K562 (cell line): Measurements from ENCODE around the gene TNFRSF19. TPM values are rescaled to one million over a fixed set of nuclear protein-coding genes. Genes with fewer than 3 reads are reported as not detected.

Experiments used
- ATAC-seq: fragments of 200-7000 bp; cut with Tn5 transposase; 3 replicates; pipeline ENCODE4 v1.9.1; 2020; ENCODE audit warnings: moderate library complexity
- BruUV-seq: library from RNA; stranded (reverse); fragments of 400-500 nt; replicated peaks from 2 replicates; lab custom pipeline; 2021; lab: Mats Ljungman, UMichigan
- CTCF ChIA-PET: fragments of 300-600 bp; formaldehyde crosslinking; extraction: SDS; loops from one replicate; lab custom pipeline; 2021; ENCODE audit warnings: low intra/inter-chr PET ratio; lab: Yijun Ruan, JAX
- POLR2A ChIA-PET: fragments of 300-600, 350-650 bp; sonication (Branson Sonifier 250); formaldehyde crosslinking; extraction: SDS; loops from one replicate; lab custom pipeline; 2021; ENCODE audit warnings: antibody characterized with exemption, inconsistent platforms; lab: Yijun Ruan, JAX
- DNase-seq, 4 experiments: peaks; one replicate each; pipeline versions ENCODE4 v3.0.0 to v3.0.0-alpha.2; 2011 to 2018; ENCODE audit warnings: low spot score in 3 of 4, mixed read lengths in 3 of 4; ENCODE audit errors: extremely low read depth in 1 of 4
- FAIRE-seq: peaks from 2 replicates; lab custom pipeline; 2011; peaks lifted over from hg19 to GRCh38; lab: Jason Lieb, UNC
- H2AFZ ChIP-seq: 2 replicates; pipeline ENCODE4 v1.6.0; 2011; ENCODE audit warnings: low read depth, low read length, control low read depth, inconsistent platforms
- H3K27ac ChIP-seq: fragments of 200-600 bp; 3 replicates; pipeline ENCODE4 v1.8.0; 2011; ENCODE audit warnings: low read depth, mild to moderate bottlenecking, control low read depth, inconsistent platforms, low read length, moderate library complexity, mixed read lengths; ENCODE audit errors: extremely low read depth
- H3K27me3 ChIP-seq, 2 experiments: fragments of 300-600 bp in 1 of 2; 2 replicates in 1 of 2; 3 replicates in 1 of 2; pipeline versions ENCODE4 v1.6.0 to v1.8.0; 2011; ENCODE audit warnings: inconsistent platforms in 2 of 2, low read length in 2 of 2, mild to moderate bottlenecking in 1 of 2, mixed read lengths in 1 of 2, moderate library complexity in 1 of 2; ENCODE audit not compliant: control insufficient read depth in 2 of 2, insufficient read depth in 2 of 2
- H3K36me3 ChIP-seq: fragments of 300-600 bp; 3 replicates; pipeline ENCODE4 v1.8.0; 2011; ENCODE audit warnings: mild to moderate bottlenecking, low read length, inconsistent platforms; ENCODE audit not compliant: control insufficient read depth, insufficient read depth
- H3K4me1 ChIP-seq, 2 experiments: fragments of 200-600 bp in 1 of 2; replicated peaks in 1 of 2; 2 replicates in 1 of 2; 3 replicates in 1 of 2; pipeline versions ENCODE4 v1.5.1 to v1.8.0; 2011; ENCODE audit warnings: inconsistent platforms in 2 of 2, low read length in 2 of 2, mild to moderate bottlenecking in 1 of 2, mixed read lengths in 1 of 2, moderate library complexity in 1 of 2; ENCODE audit not compliant: control insufficient read depth in 2 of 2, insufficient read depth in 2 of 2
- H3K4me2 ChIP-seq: 2 replicates; pipeline ENCODE4 v1.6.1; 2011; ENCODE audit warnings: low read length, control low read depth, inconsistent platforms, mixed read lengths; ENCODE audit not compliant: insufficient read depth
- H3K4me3 ChIP-seq: fragments of 200-600 bp; sonication (generic), shearing (Covaris generic); 2 replicates; pipeline ENCODE4 v1.5.1; 2016; ENCODE audit warnings: control low read depth, inconsistent platforms
- H3K79me2 ChIP-seq: fragments of 200-600 bp; 3 replicates; pipeline ENCODE4 v1.8.0; 2011; ENCODE audit warnings: low read length, inconsistent platforms; ENCODE audit not compliant: control insufficient read depth, insufficient read depth
- H3K9ac ChIP-seq, 2 experiments: 2 replicates each; pipeline versions ENCODE4 v1.6.0 to v1.6.1; 2011; ENCODE audit warnings: low read depth in 2 of 2, low read length in 2 of 2, control low read depth in 1 of 2, inconsistent platforms in 1 of 2, mild to moderate bottlenecking in 1 of 2, mixed read lengths in 1 of 2; ENCODE audit not compliant: insufficient read depth in 1 of 2
- H3K9me1 ChIP-seq: one replicate; pipeline ENCODE4 v1.6.0; 2011; ENCODE audit warnings: inconsistent platforms, mild to moderate bottlenecking, low read length, moderate library complexity; ENCODE audit not compliant: control insufficient read depth, insufficient read depth
- H3K9me3 ChIP-seq: replicated peaks from 2 replicates; pipeline ENCODE4 v1.5.1; 2011; ENCODE audit warnings: low read depth, low read length, inconsistent platforms; ENCODE audit not compliant: control insufficient read depth, insufficient read depth
- H4K20me1 ChIP-seq: replicated peaks from 2 replicates; pipeline ENCODE4 v1.6.1; 2011; ENCODE audit warnings: low read length, inconsistent platforms, mixed read lengths; ENCODE audit not compliant: control insufficient read depth, insufficient read depth
- CTCF ChIP-seq, 3 experiments: IDR thresholded peaks in 2 of 3; conservative IDR thresholded peaks in 1 of 3; 2 replicates each; pipeline ENCODE4 v1.5.1; 2011 to 2012; ENCODE audit warnings: low read length in 3 of 3, mild to moderate bottlenecking in 3 of 3, control low read depth in 2 of 3, improper control_type of control experiment in 1 of 3, inconsistent platforms in 1 of 3, low read depth in 1 of 3, mixed read lengths in 1 of 3, moderate library complexity in 1 of 3; ENCODE audit not compliant: insufficient read depth in 2 of 3
- NEUROD1 ChIP-seq: fragments of 150-350 bp; IDR thresholded peaks from 2 replicates; pipeline ENCODE4 v1.6.1; 2014; ENCODE audit warnings: borderline replicate concordance, low read length, low read depth; ENCODE audit not compliant: partially characterized antibody
- NFIX ChIP-seq: fragments of 250-450 bp; sonication (Bioruptor Pico); IDR thresholded peaks from 2 replicates; pipeline ENCODE4 v1.4.0; 2020; ENCODE audit warnings: low read depth, mild to moderate bottlenecking, moderate library complexity
- PTBP1 ChIP-seq: fragments of 200-400 bp; formaldehyde crosslinking; IDR thresholded peaks from 2 replicates; pipeline ENCODE4 v1.6.1; 2017; ENCODE audit warnings: low read depth, low read length
- RBBP5 ChIP-seq: fragments of 200-600 bp; sonication (generic); IDR thresholded peaks from 2 replicates; pipeline ENCODE4 v1.6.1; 2012; ENCODE audit warnings: borderline replicate concordance, mild to moderate bottlenecking, low read length, control low read depth, inconsistent platforms; ENCODE audit not compliant: insufficient read depth, poor library complexity, severe bottlenecking
- SMARCE1 ChIP-seq: fragments of 450-650 bp; IDR thresholded peaks from 2 replicates; pipeline ENCODE4 v1.7.1; 2016; ENCODE audit warnings: mild to moderate bottlenecking
- TBP ChIP-seq: optimal IDR thresholded peaks from 2 replicates; pipeline ENCODE3; 2011; ENCODE audit warnings: low read depth, low read length, improper control_type of control experiment
- TFAP4 ChIP-seq: sonication (generic); formaldehyde crosslinking; IDR thresholded peaks from 2 replicates; pipeline ENCODE4 v1.8.0; 2022; ENCODE audit warnings: missing genetic modification reagents, mild to moderate bottlenecking, moderate library complexity, borderline replicate concordance
- VEZF1 ChIP-seq: fragments of 200-800 bp; sonication (Bioruptor generic); IDR thresholded peaks from 2 replicates; pipeline ENCODE4 v1.6.1; 2017; ENCODE audit warnings: missing genetic modification characterization, missing compliant biosample characterization
- ZBTB49 ChIP-seq: sonication (generic); formaldehyde crosslinking; IDR thresholded peaks from 2 replicates; pipeline ENCODE4 v1.8.0; 2022; ENCODE audit warnings: missing genetic modification reagents, mild to moderate bottlenecking, borderline replicate concordance
- ZEB2 ChIP-seq: fragments of 450-650 bp; IDR thresholded peaks from 2 replicates; pipeline ENCODE4 v1.6.1; 2016
- ZNF644 ChIP-seq: fragments of 200-800 bp; sonication (Bioruptor generic); IDR thresholded peaks from 2 replicates; pipeline ENCODE4 v1.6.1; 2016; ENCODE audit warnings: low read depth, missing genetic modification characterization, missing compliant biosample characterization
- WGBS: fragments of 100-300 bp; shearing (Covaris generic); methylation state at CpG from one replicate; pipeline ENCODE4 v1.1.6; 2016; ENCODE audit warnings: low coverage, mixed read lengths; ENCODE audit not compliant: insufficient coverage; ENCODE audit errors: missing lambda C conversion rate; 5-methylcytosine and 5-hydroxymethylcytosine counted together
- in situ Hi-C: fragments of 300-500 bp; cut with MboI; formaldehyde crosslinking; loops from 4 replicates; pipeline ENCODE4 v1.15.0; 2018; ENCODE audit warnings: inconsistent platforms, mixed read lengths
- intact Hi-C: fragments of 100-400 bp; cut with micrococcal nuclease; formaldehyde crosslinking; loops from 2 replicates; pipeline ENCODE4 v1.14.2; 2022
- polyA plus RNA-seq, 8 experiments: library from polyadenylated mRNA; depleted of rRNA in 4 of 8; stranded (reverse) in 5 of 8; unstranded in 3 of 8; fragments of >200 nt; fragmentation: Nextera tagmentation in 2 of 8; fragmentation: Illumina TruSeq in 1 of 8; extraction: Ambion mirVana in 2 of 8; extraction: Trizol in 1 of 8; gene quantifications; 2 replicates each; pipeline versions ENCODE4 v1.2.1 to v1.2.3, GENCODE V29; 2011 to 2014; ENCODE audit warnings: inconsistent platforms in 1 of 8, missing spikeins in 1 of 8
- total RNA-seq, 7 experiments: library from RNA; depleted of rRNA in 6 of 7; stranded (reverse); fragments of >200 nt in 6 of 7; fragmentation: Illumina TruSeq in 2 of 7; extraction: Trizol in 2 of 7; gene quantifications; 2 replicates each; pipeline versions ENCODE4 v1.2.1 to v1.2.3, GENCODE V29; 2011 to 2021; ENCODE audit warnings: low replicate concordance in 1 of 7

The TNFRSF19 gene
- total and polyA plus RNA-seq, 9 of the 15 experiments (the other 6 are each of a cell fraction or from before 2014, with no cell fraction given), result 0.01 to 0.07 TPM; not detected in 7

GRCh38 chr13:23703246-23703860, 133.1 kb downstream of the TNFRSF19 start:
- Histone ChIP-seq H3K36me3 (no peaks in the 10 kb centered on the region), H3K4me2 (no peak overlapping the region), H3K9ac (no peak overlapping the region), H3K27ac (no peak overlapping the region), H3K9me3 (no peaks in the 10 kb centered on the region), H3K9me1 (no peaks in the 10 kb centered on the region), H4K20me1 (no peaks in the 10 kb centered on the region), H3K27me3 (peaks cover 8 to 38% of the 10 kb centered on the region in 2 experiments), H3K79me2 (no peaks in the 10 kb centered on the region), H2AFZ (no peak overlapping the region), H3K4me1 (no peaks in the 10 kb centered on the region), H3K4me3 (no peak overlapping the region)
- no peak for FAIRE-seq
- no peak for ATAC-seq
- whole genome bisulfite sequencing, result 0% methylated on average over 11 of the region's 11 CpGs
- ChIA-PET POLR2A (no interaction called here), CTCF (no interaction called here)
- in situ Hi-C loops (no loop called here), intact Hi-C loops (no loop called here)
- no TSS peak for BruUV-seq
- DNase-seq, result no peak
- TF ChIP-seq PTBP1, result no peak
- TF ChIP-seq NEUROD1, result no peak
- TF ChIP-seq ZEB2, result no peak
- no peak for TF ChIP-seq VEZF1 (CRISPR knock-in tag)
- TF ChIP-seq ZBTB49 (CRISPR knock-in tag), result no peak
- no peak for TF ChIP-seq RBBP5
- TF ChIP-seq TBP, result no peak
- no peak for TF ChIP-seq TFAP4
- no peak for TF ChIP-seq ZNF644
- TF ChIP-seq CTCF (IDR thresholded peaks at IDR 0.05 in 2 of 3, conservative IDR thresholded peaks at IDR 0.05 in 1 of 3; ENCODE audit: insufficient read depth in 2 of 3, low read depth in 1 of 3, low read length in 3 of 3), result no peak
- no peak for TF ChIP-seq SMARCE1
- TF ChIP-seq NFIX (CRISPR knock-in tag), result no peak
